H54 (cell line): ENCODE results near the gene REC114.
"Not testable (repeated sequence)": the region's sequence is repeated elsewhere in the genome, so short reads cannot be mapped to it uniquely, and the experiment has no call there.

Experiments used
- DNase-seq: peaks from one replicate; pipeline ENCODE4 v3.0.0; 2011; ENCODE audit warnings: low spot score, mixed read lengths; ENCODE audit not compliant: insufficient read length
- FAIRE-seq: peaks from 3 replicates; lab custom pipeline; 2011; peaks lifted over from hg19 to GRCh38; lab: Jason Lieb, UNC
- POLR2A ChIP-seq: IDR thresholded peaks from 2 replicates; pipeline ENCODE4 v1.6.1; 2011; ENCODE audit warnings: low read depth, mild to moderate bottlenecking, low read length

The REC114 gene

GRCh38 chr15:73480050-73480449 is 37.1 kb downstream of the REC114 start:
- TF ChIP-seq POLR2A = no peak
- FAIRE-seq (no peak), DNase-seq (no peak)

DNA sequence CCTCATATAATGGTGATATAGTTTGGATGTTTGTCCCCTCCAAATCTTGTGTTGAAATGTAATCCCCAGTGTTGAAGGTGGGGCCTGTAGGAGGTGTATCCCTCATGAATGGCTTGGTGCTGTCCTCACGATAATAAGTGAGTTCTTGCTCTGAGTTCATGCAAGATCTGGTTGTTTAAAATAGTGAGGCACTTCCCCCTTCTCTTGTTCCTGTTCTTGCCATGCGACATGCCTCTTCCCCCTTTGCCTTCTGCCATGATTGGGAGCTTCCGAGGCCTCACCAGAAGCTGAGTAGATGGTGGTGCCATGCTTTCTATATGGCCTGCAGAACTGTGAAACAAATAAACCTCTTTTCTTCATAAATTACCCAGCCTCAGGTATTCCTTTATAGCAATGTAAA is 39.2 kb downstream of the REC114 start:
- no peak for DNase-seq
- no peak for FAIRE-seq
- TF ChIP-seq POLR2A = no peak

- no peak for FAIRE-seq
- TF ChIP-seq POLR2A = no peak
- DNase-seq = no peak
Observed at GRCh38 chr15:73483053-73483452, 40.1 kb downstream of the REC114 start.

DNA sequence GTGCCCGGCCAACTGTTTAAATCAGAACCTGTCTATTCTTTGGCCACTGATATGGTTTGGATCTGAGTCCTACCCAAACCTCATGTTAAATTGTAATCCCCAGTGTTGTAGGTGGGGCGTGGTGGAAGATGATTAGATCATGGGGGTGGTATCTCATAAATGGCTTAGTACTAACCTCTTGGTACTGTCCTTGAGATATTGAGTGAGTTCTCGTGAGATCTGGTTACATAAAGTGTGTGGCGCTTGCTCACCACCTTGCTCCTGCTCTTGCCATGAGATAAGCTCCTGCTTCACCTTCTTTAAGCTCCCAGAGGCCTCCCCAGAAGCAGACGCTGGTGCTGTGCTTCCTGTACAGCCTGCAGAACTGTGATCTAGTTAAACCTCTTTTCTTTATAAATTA is 42.4 kb downstream of the REC114 start:
- no peak for TF ChIP-seq POLR2A
- FAIRE-seq (no peak), DNase-seq (no peak)

DNA sequence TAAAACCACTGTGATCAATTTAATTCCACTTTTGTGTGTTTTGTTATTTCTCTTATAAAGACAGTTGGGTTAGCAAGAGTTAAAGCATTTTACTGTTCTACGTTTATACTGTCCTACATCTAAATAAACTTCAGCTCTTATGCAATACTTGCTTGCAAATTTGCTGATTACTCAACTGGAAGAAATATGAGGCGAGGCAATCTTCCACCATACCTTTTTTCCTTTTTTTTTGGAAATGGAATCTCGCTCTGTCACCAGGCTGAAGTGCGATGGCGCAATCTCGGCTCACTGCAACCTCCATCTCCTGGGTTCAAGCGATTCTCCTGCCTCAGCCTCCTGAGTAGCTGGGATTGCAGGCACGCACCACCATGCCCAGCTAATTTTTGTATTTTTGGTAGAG is 42.9 kb downstream of the REC114 start:
- not testable (repeated sequence) for DNase-seq, FAIRE-seq

GRCh38 chr15:73488698-73489097 is 45.7 kb downstream of the REC114 start:
- TF ChIP-seq POLR2A = no peak
- no peak for DNase-seq

GRCh38 chr15:73493922-73494321 is 51.0 kb downstream of the REC114 start:
- FAIRE-seq (no peak), DNase-seq (no peak)
- TF ChIP-seq POLR2A = no peak

More at GRCh38 chr15:73488698-73489097, 45.7 kb downstream of the REC114 start:
- FAIRE-seq = no peak

- TF ChIP-seq POLR2A = no peak
- no peak for FAIRE-seq
- DNase-seq = no peak
Observed at GRCh38 chr15:73495181-73495580, 52.2 kb downstream of the REC114 start.

DNA sequence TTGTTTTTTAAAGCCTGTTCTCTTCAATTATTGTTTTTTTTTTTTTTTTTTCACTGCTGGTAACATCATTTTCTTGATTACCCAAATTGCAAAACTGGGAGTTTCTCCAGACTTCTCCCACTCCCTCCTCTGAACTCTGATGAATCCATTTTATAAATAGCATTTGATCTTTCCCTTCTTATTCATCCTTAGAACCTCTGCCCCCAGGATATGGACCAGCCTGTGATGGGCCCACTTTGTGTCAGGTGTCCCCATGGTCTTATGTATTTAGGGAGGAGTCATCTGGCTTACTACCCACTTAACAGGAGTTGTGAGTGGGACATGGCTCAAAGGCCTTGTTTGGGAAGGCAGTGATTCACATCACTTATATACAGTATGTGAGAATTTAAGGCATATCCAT is 57.7 kb downstream of the REC114 start:
- FAIRE-seq (no peak), DNase-seq (no peak)
- TF ChIP-seq POLR2A = no peak

GRCh38 chr15:73504885-73505284 is 61.9 kb downstream of the REC114 start:
- FAIRE-seq (no peak), DNase-seq (no peak)
- TF ChIP-seq POLR2A = no peak

DNA sequence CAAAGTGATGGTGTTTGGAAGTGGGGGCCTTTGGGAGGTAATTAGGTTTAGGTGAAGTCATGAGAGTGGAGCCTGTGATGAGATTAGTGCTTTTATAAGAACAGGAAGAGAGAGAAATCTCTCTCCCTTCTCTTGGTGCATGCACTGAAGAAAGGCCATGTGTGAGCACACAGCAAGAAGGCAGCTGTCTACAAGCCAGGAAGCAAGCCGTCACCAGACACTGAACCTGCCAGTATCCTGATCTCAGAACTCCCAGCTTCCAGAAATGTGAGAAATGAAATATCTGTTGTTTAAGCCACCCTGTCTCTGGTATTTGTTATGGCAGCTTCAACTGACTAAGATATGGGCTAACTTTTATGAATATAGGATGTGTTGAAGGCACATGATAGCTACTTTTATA is 72.6 kb downstream of the REC114 start:
- FAIRE-seq (no peak), DNase-seq (no peak)
- no peak for TF ChIP-seq POLR2A

- DNase-seq (no peak), FAIRE-seq (no peak)
- no peak for TF ChIP-seq POLR2A
Observed at GRCh38 chr15:73517566-73517965, 74.6 kb downstream of the REC114 start.

GRCh38 chr15:73518180-73518862 is 75.4 kb downstream of the REC114 start:
- no peak for TF ChIP-seq POLR2A

DNA sequence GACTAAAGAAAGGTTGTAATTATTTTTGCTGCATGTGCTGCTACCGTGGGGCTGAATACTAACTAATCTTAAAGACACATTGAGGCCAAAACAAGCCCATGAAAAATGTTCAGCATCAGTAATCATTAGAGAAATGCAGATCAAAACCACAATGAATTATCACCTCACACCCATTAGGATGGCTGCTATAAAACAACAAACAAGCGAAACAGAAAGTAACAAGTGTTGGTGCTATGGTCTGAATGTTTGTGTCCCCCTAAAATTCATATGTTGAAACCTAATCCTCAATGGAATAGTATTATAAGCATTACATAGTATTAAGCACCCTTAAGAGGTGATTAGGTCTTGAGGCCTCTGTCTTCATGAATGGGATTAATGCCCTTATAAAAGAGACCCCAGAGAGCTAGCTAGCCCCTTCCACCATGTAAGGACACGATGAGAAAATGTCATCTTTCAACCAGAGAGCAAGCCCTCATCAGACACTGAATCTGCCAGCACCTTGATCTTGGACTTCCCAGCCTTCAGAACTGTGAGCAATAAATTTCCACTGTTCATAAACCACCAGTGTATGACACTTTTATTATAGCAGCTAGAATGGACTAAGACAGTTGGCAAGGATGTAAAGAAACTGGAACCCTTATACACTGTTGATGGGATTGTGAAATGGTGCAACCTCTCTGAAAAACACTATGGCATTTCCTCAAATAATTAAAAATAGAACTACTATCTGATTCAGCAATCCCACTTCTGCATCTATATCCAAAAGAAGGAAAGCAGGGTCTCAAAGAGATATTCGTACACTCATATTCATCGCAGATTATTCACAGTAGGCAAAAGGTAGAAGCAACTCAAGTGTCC is 76.1 kb downstream of the REC114 start:
- TF ChIP-seq POLR2A = no peak
- FAIRE-seq (no peak), DNase-seq (no peak)

More at GRCh38 chr15:73518180-73518862, 75.4 kb downstream of the REC114 start:
- FAIRE-seq (no peak), DNase-seq (no peak)

DNA sequence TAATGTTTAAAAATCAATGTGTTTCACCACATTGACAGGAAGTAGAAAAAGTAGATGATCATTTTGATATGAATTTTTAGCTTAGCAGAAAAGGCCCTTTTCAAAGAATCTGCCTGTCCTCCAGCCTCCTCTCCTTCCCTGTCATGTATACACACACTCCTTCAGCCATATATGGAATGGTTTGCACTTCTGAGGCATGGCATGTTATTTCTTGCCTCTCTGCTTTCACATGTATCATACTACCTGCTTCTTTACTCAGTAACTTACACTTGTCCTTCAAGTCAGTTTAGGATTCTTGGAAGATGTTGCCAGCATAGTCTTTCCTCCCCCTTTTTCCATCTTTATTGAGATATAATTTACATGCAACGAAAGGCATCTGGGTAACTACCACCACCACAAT is 79.0 kb downstream of the REC114 start:
- no peak for TF ChIP-seq POLR2A
- DNase-seq = no peak
- FAIRE-seq = no peak

DNA sequence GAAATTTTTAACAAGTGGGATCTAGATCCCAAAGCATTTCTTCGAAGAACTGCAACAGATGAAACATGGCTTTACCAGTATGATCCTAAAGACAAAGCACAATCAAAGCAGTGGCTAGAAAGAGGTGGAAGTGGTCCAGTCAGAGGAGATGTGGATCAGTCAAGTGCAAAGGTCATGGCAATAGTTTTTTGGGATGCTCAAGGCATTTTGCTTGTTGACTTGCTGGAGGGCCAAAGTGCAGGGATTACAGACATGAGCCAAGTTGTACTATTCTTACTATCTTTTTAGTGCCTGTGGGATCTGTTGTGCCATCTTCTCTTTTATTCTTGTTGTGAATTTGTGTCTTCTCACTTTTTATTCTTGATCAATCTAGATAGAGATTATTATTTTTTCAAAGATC is 82.0 kb downstream of the REC114 start:
- TF ChIP-seq POLR2A = no peak
- DNase-seq (no peak), FAIRE-seq (no peak)
